Heart left ventricle (tissue), 13 donors: Measurements from ENCODE around the gene PLPP1.

Source experiments
- CTCF ChIP-seq, 12 donors: fragments of 200-600 bp; sonication (generic) in 4 of 12; IDR thresholded peaks; one replicate each; pipeline versions ENCODE4 v1.5.0 to v1.8.0; 2018 to 2022; ENCODE audit warnings: antibody characterized with exemption in 12 of 12, mild to moderate bottlenecking in 5 of 12
- POLR2A ChIP-seq, 2 donors: fragments of 450-650 bp; IDR thresholded peaks; one replicate each; pipeline ENCODE4 v1.6.1; 2017; ENCODE audit warnings: antibody characterized with exemption in 2 of 2, mild to moderate bottlenecking in 2 of 2, moderate library complexity in 2 of 2
- donor health status: ischemic (EF 13 %, LVEDD 7.1; RV severe dilation, severe dysfunction).
- donor health status: DM: no; HTN: yes; CAD: no.
- donor health status: DM: no; HTN: no; CAD: no.
- donor health status: ischemic (EF 25% LVEDD 6.9; RV normal size, moderate dysfunction).
- donor health status: ischemic (EF 25% LVEDD 5.7; RV mildly dilated, moderate dysfunction).
- donor health status: ischemic (EF 35%, LVEDD 5.7; RV mildly dilated, moderate dysfunction).
- donor health status: nonischemic (EF 11% LVEDD 7.7; RV severe dilation, severe dysfunction).
- donor health status: DM: yes; HTN: yes; CAD: no.
- donor health status: PGD.
- donor health status: ischemic (EF 29% LVEDD 5.4; RV normal size, mild dysfunction).
- donor health status: nonischemic (EF 23%, LVEDD 6.1; RV moderate dilation, normal function).

GRCh38 chr5:55577353-55578060, 42.7 kb upstream of the PLPP1 start:
- TF ChIP-seq CTCF (IDR thresholded peaks at IDR 0.05): no peak
- no peak for TF ChIP-seq POLR2A (IDR thresholded peaks at IDR 0.05)
